HUDEP-2 (cell line): ENCODE measurements around the gene MAGEF1.

Source experiments
- DNase-seq, 76 experiments: peaks; one replicate each; lab custom pipeline; 2025; ENCODE audit not compliant: unreplicated experiment in 76 of 76; lab: John Stamatoyannopoulos, UW

Gene MAGEF1

GRCh38 chr3:184674626-184675025, 37.2 kb downstream of the MAGEF1 start:
- no peak for DNase-seq

GRCh38 chr3:184672977-184673870, 38.6 kb downstream of the MAGEF1 start:
- no peak for DNase-seq

- DNase-seq, result no peak
These were observed 39.5 kb downstream of the MAGEF1 start for GRCh38 chr3:184672335-184672734.

GRCh38 chr3:184670091-184670602, 41.7 kb downstream of the MAGEF1 start:
- DNase-seq, result no peak

- no peak for DNase-seq
These were observed 42.3 kb downstream of the MAGEF1 start for GRCh38 chr3:184669578-184669977.

- no peak for DNase-seq
These were observed 45.4 kb downstream of the MAGEF1 start for GRCh38 chr3:184666442-184666841.

GRCh38 chr3:184665101-184665500, 46.8 kb downstream of the MAGEF1 start:
- no peak for DNase-seq

DNA sequence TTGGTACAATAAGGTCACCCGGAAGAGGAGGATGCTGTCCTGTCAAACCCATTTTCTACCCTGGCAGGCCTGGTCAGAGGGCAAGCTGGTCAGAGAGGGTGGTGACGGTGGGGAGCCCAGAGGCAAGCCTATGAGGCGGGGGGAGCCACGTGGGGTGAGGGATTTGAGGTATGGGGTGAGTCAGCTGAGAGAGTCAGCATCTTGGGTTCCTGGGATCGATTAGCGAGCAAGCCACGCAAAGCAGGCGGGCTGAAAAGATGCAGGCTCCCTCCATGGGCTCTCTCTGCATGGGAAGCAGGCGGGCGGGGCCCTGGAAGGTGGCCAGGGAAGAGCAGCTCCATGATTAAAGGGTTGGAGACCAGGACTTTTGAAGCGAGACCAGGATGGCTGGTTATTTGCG, 48.1 kb downstream of the MAGEF1 start:
- DNase-seq, result no peak

DNA sequence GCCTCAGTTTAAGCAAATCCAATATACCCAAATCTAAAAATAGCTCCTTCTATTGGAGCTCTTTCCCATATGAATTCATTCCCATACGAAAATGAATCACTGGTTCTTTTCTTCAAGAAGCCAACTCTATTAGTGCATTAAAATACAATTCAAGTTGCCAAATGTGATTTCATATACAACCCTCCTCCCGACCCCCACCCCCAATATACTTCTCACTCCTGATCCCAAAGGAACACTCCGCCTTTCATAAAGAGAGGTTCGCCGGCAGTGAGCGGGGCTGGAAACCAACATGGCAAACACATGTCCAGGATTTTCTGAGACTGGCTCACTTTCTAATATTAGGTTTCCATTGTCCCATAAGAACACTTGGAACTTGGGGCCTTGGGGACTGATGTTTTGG, 48.5 kb downstream of the MAGEF1 start:
- DNase-seq, result no peak

- no peak for DNase-seq
These were observed 49.7 kb downstream of the MAGEF1 start for GRCh38 chr3:184662187-184662586.

- no peak for DNase-seq
These were observed 50.9 kb downstream of the MAGEF1 start for GRCh38 chr3:184660931-184661330.
